ENCODE data around the gene TNFRSF8. TPM values are rescaled to one million over a fixed set of nuclear protein-coding genes. Genes with fewer than 3 reads are reported as not detected.

The TNFRSF8 gene
- total and polyA plus RNA-seq, 2 donors (not counting 1 experiment from before 2014, with no cell fraction given), result 0.36 to 0.57 TPM

- Histone ChIP-seq H3K4me2 (replicated peaks; ENCODE audit: low read depth, low read length, poor library complexity, severe bottlenecking) (no peak overlapping the region), H3K4me1 (ENCODE audit: control insufficient read depth in 2 of 2, insufficient read depth in 2 of 2, low read length in 2 of 2) (no peaks in the 10 kb centered on the region), H3K4me3 (ENCODE audit: control extremely low read depth in 1 of 5, extremely low read depth in 1 of 5, insufficient read depth in 1 of 5, low read depth in 2 of 5, low read length in 4 of 5) (no peak overlapping the region), H3K9ac (ENCODE audit: low read length) (no peak overlapping the region), H3K27ac (ENCODE audit: low read length in 2 of 2) (no peak overlapping the region), H2AFZ (ENCODE audit: insufficient read depth, low read depth, low read length, poor library complexity, severe bottlenecking) (no peak overlapping the region), H3K36me3 (replicated peaks in 1 of 2; ENCODE audit: control extremely low read depth in 1 of 2, control insufficient read depth in 1 of 2, extremely low read depth in 1 of 2, insufficient read depth in 2 of 2, low read length in 1 of 2) (no peaks in the 10 kb centered on the region), H3K79me2 (ENCODE audit: control insufficient read depth, insufficient read depth, low read length) (no peaks in the 10 kb centered on the region), H3K27me3 (replicated peaks in 1 of 4; ENCODE audit: control extremely low read depth in 1 of 4, control insufficient read depth in 3 of 4, insufficient read depth in 4 of 4, low read length in 3 of 4) (no peaks in the 10 kb centered on the region), H4K20me1 (ENCODE audit: control insufficient read depth, insufficient read depth, low read length, poor library complexity, severe bottlenecking) (no peaks in the 10 kb centered on the region), H3K9me3 (ENCODE audit: control extremely low read depth in 1 of 3, control insufficient read depth in 2 of 3, insufficient read depth in 1 of 3, low read length in 2 of 3) (peaks cover 0 to 3% (median 0%) of the 10 kb centered on the region in 3 donors)
- Mint-ChIP-seq H3K27me3 (no peaks in the 10 kb centered on the region), H3K4me3 (no peak overlapping the region), H3K27ac (no peak overlapping the region), H3K9me3 (ENCODE audit: insufficient read depth) (no peaks in the 10 kb centered on the region), H3K4me1 (no peaks in the 10 kb centered on the region)
- intact Hi-C loops (cut with micrococcal nuclease), result no loop called here
- TF ChIP-seq, protein P1, sequence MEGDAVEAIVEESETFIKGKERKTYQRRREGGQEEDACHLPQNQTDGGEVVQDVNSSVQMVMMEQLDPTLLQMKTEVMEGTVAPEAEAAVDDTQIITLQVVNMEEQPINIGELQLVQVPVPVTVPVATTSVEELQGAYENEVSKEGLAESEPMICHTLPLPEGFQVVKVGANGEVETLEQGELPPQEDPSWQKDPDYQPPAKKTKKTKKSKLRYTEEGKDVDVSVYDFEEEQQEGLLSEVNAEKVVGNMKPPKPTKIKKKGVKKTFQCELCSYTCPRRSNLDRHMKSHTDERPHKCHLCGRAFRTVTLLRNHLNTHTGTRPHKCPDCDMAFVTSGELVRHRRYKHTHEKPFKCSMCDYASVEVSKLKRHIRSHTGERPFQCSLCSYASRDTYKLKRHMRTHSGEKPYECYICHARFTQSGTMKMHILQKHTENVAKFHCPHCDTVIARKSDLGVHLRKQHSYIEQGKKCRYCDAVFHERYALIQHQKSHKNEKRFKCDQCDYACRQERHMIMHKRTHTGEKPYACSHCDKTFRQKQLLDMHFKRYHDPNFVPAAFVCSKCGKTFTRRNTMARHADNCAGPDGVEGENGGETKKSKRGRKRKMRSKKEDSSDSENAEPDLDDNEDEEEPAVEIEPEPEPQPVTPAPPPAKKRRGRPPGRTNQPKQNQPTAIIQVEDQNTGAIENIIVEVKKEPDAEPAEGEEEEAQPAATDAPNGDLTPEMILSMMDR (IDR thresholded peaks at IDR 0.05), result no peak
- no peak for TF ChIP-seq EZH2 (IDR thresholded peaks at IDR 0.05; ENCODE audit: borderline replicate concordance, insufficient read depth, low read depth, low read length, poor library complexity, severe bottlenecking)
- CTCF ChIA-PET, result interaction anchor here (0.8 to 2.3 kb wide), 5 partner anchors 12 to 208 kb away, joined by 3 to 8 read pairs (median 3); no protein-coding TSS in a partner anchor
- ATAC-seq (ENCODE audit: low read depth) (no peak), DNase-seq (no peak)
- 94% methylated on average over 5 of the region's 13 CpGs for WGBS (ENCODE audit: insufficient coverage)
- POLR2A ChIA-PET, result no interaction called here
These were observed 44.6 kb downstream of the TNFRSF8 start for GRCh38 chr1:12107718-12108117.

- Histone ChIP-seq H3K79me2 (ENCODE audit: control insufficient read depth, insufficient read depth, low read length) (no peaks in the 10 kb centered on the region), H3K27me3 (replicated peaks in 1 of 4; ENCODE audit: control extremely low read depth in 1 of 4, control insufficient read depth in 3 of 4, insufficient read depth in 4 of 4, low read length in 3 of 4) (no peaks in the 10 kb centered on the region), H3K4me3 (ENCODE audit: control extremely low read depth in 1 of 5, extremely low read depth in 1 of 5, insufficient read depth in 1 of 5, low read depth in 2 of 5, low read length in 4 of 5) (no peak overlapping the region), H3K9me3 (ENCODE audit: control extremely low read depth in 1 of 3, control insufficient read depth in 2 of 3, insufficient read depth in 1 of 3, low read length in 2 of 3) (peaks cover 0 to 3% (median 0%) of the 10 kb centered on the region in 3 donors), H2AFZ (ENCODE audit: insufficient read depth, low read depth, low read length, poor library complexity, severe bottlenecking) (no peak overlapping the region), H3K9ac (ENCODE audit: low read length) (no peak overlapping the region), H3K27ac (ENCODE audit: low read length in 2 of 2) (no peak overlapping the region), H3K4me1 (ENCODE audit: control insufficient read depth in 2 of 2, insufficient read depth in 2 of 2, low read length in 2 of 2) (no peaks in the 10 kb centered on the region), H4K20me1 (ENCODE audit: control insufficient read depth, insufficient read depth, low read length, poor library complexity, severe bottlenecking) (no peaks in the 10 kb centered on the region), H3K4me2 (replicated peaks; ENCODE audit: low read depth, low read length, poor library complexity, severe bottlenecking) (no peak overlapping the region), H3K36me3 (replicated peaks in 1 of 2; ENCODE audit: control extremely low read depth in 1 of 2, control insufficient read depth in 1 of 2, extremely low read depth in 1 of 2, insufficient read depth in 2 of 2, low read length in 1 of 2) (no peaks in the 10 kb centered on the region)
- ATAC-seq (ENCODE audit: low read depth) (no peak), DNase-seq (no peak)
- no peaks in the 10 kb centered on the region for H3K27me3 Mint-ChIP-seq
- ChIA-PET CTCF (no interaction called here), POLR2A (no interaction called here)
- H3K27ac Mint-ChIP-seq, result no peak overlapping the region
- H3K4me1 Mint-ChIP-seq, result no peaks in the 10 kb centered on the region
- TF ChIP-seq EZH2 (IDR thresholded peaks at IDR 0.05; ENCODE audit: borderline replicate concordance, insufficient read depth, low read depth, low read length, poor library complexity, severe bottlenecking), result no peak
- TF ChIP-seq, protein P1 (IDR thresholded peaks at IDR 0.05), result no peak
- no peaks in the 10 kb centered on the region for H3K9me3 Mint-ChIP-seq (ENCODE audit: insufficient read depth)
- 94% methylated on average over 6 of the region's 10 CpGs for WGBS (ENCODE audit: insufficient coverage)
- intact Hi-C loops (cut with micrococcal nuclease), result no loop called here
- no peak overlapping the region for H3K4me3 Mint-ChIP-seq
These were observed 46.8 kb downstream of the TNFRSF8 start for GRCh38 chr1:12109901-12110300.
